Endodermal cell (in vitro differentiated cells): Measurements from ENCODE around the gene PRSS57. TPM values are rescaled to one million over a fixed set of nuclear protein-coding genes. Genes with fewer than 3 reads are reported as not detected.

Experiments
- DNase-seq: peaks from one replicate; pipeline ENCODE4 v3.0.0-alpha.2; 2017
- H3K27ac ChIP-seq: 2 replicates; pipeline ENCODE4 v1.5.1; 2013; ENCODE audit warnings: mild to moderate bottlenecking, low read depth, low read length, moderate library complexity
- H3K27me3 ChIP-seq: 2 replicates; pipeline ENCODE4 v1.6.1; 2013; ENCODE audit warnings: mild to moderate bottlenecking, low read length, moderate library complexity; ENCODE audit not compliant: insufficient read depth, control insufficient read depth, poor library complexity, severe bottlenecking
- H3K36me3 ChIP-seq: 2 replicates; pipeline ENCODE4 v1.7.0; 2013; ENCODE audit warnings: mild to moderate bottlenecking, low read length, moderate library complexity; ENCODE audit not compliant: control insufficient read depth, insufficient read depth
- H3K4me1 ChIP-seq: one replicate; pipeline ENCODE4 v1.7.0; 2013; ENCODE audit warnings: low read length; ENCODE audit not compliant: control insufficient read depth, insufficient read depth
- H3K4me3 ChIP-seq: 2 replicates; pipeline ENCODE4 v1.5.1; 2013; ENCODE audit warnings: mild to moderate bottlenecking, low read length, moderate library complexity
- H3K9ac ChIP-seq: 2 replicates; pipeline ENCODE4 v1.6.1; 2013; ENCODE audit warnings: mild to moderate bottlenecking, low read length, moderate library complexity; ENCODE audit not compliant: poor library complexity, severe bottlenecking; ENCODE audit errors: extremely low read depth
- H3K9me3 ChIP-seq: 2 replicates; pipeline ENCODE4 v1.6.1; 2013; ENCODE audit warnings: mild to moderate bottlenecking, low read length, moderate library complexity; ENCODE audit not compliant: control insufficient read depth
- H3K27ac Mint-ChIP-seq: 2 replicates; pipeline ENCODE4 v1.8.0; 2020; ENCODE audit warnings: mixed read lengths
- H3K27me3 Mint-ChIP-seq: 2 replicates; pipeline ENCODE4 v1.8.0; 2021; ENCODE audit warnings: mild to moderate bottlenecking, mixed read lengths; ENCODE audit not compliant: insufficient read depth
- H3K36me3 Mint-ChIP-seq: 2 replicates; pipeline ENCODE4 v1.8.0; 2020; ENCODE audit warnings: low read depth, mixed read lengths
- H3K4me1 Mint-ChIP-seq: 2 replicates; pipeline ENCODE4 v1.8.0; 2020; ENCODE audit warnings: mixed read lengths
- H3K4me3 Mint-ChIP-seq: 2 replicates; pipeline ENCODE4 v1.8.0; 2020; ENCODE audit warnings: mild to moderate bottlenecking, moderate library complexity, mixed read lengths
- H3K9me3 Mint-ChIP-seq: 2 replicates; pipeline ENCODE4 v1.8.0; 2020; ENCODE audit warnings: mild to moderate bottlenecking, mixed read lengths
- WGBS, 2 experiments: methylation state at CpG; one replicate each; pipeline versions ENCODE4 v1.1.5 to v1.1.7; 2013; ENCODE audit warnings: missing lambda C conversion rate in 2 of 2, mixed read lengths in 1 of 2; ENCODE audit not compliant: insufficient coverage in 1 of 2, insufficient read length in 1 of 2; 5-methylcytosine and 5-hydroxymethylcytosine counted together
- total RNA-seq, 2 donors: library from RNA; stranded (reverse); fragmentation: NEBNext Ultra II Directional in 1 of 2; extraction: Animal tissue kit (Norgen Biotek cat#: 25700) in 1 of 2; gene quantifications; 2 replicates in 1 of 2; 3 replicates in 1 of 2; pipeline ENCODE4 v1.2.1, GENCODE V29; 2021
- TF ChIP-seq, protein P1 (sequence below): fragments of 200-600 bp; sonication (generic); conservative IDR thresholded peaks from 2 replicates; pipeline ENCODE4 v1.5.0; 2021; ENCODE audit warnings: antibody characterized with exemption, mild to moderate bottlenecking

PRSS57 gene
- total RNA-seq, 2 donors from 2014 or later, result not detected

GRCh38 chr19:652467-653389, 42.5 kb downstream of the PRSS57 start:
- Mint-ChIP-seq H3K4me3 (no peak overlapping the region), H3K27ac (no peak overlapping the region), H3K27me3 (no peaks in the 10 kb centered on the region), H3K4me1 (no peaks in the 10 kb centered on the region), H3K36me3 (peaks cover 11% of the 10 kb centered on the region), H3K9me3 (no peaks in the 10 kb centered on the region)
- no peak overlapping the region for H3K27ac ChIP-seq
- H3K9ac ChIP-seq, result no peak overlapping the region
- H3K9me3 ChIP-seq, result no peaks in the 10 kb centered on the region
- TF ChIP-seq, protein P1, sequence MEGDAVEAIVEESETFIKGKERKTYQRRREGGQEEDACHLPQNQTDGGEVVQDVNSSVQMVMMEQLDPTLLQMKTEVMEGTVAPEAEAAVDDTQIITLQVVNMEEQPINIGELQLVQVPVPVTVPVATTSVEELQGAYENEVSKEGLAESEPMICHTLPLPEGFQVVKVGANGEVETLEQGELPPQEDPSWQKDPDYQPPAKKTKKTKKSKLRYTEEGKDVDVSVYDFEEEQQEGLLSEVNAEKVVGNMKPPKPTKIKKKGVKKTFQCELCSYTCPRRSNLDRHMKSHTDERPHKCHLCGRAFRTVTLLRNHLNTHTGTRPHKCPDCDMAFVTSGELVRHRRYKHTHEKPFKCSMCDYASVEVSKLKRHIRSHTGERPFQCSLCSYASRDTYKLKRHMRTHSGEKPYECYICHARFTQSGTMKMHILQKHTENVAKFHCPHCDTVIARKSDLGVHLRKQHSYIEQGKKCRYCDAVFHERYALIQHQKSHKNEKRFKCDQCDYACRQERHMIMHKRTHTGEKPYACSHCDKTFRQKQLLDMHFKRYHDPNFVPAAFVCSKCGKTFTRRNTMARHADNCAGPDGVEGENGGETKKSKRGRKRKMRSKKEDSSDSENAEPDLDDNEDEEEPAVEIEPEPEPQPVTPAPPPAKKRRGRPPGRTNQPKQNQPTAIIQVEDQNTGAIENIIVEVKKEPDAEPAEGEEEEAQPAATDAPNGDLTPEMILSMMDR, result no peak
- no peak overlapping the region for H3K4me3 ChIP-seq
- H3K36me3 ChIP-seq, result peaks cover 15% of the 10 kb centered on the region
- H3K4me1 ChIP-seq, result no peaks in the 10 kb centered on the region
- no peaks in the 10 kb centered on the region for H3K27me3 ChIP-seq
- DNase-seq, result no peak
- 94% methylated on average over 37 to 54 of the region's 54 CpGs for WGBS, 2 experiments

DNA sequence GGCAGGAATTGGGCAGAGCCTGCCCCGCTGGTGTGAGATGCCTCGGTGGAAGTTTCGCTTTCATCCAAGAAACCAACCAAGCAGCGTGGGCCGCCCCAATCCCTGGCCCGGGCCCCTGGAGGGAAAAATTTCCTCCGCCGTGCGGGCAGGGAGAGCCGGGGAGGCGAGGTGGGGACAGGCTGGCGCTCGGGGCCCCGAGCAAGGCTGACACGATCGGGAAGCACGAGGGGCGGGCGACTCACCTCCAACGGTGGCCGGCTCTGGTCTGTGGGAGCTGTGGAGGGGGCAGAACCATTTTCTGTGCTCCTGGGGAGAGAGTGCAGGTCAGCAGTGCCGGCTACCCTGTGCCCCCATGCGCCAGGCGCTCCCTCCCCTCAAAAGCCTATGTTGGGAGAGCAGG, 43.3 kb downstream of the PRSS57 start:
- WGBS, 2 experiments, result 92 to 95% methylated on average over 10 to 24 of the region's 24 CpGs
- Mint-ChIP-seq H3K36me3 (peaks cover 11% of the 10 kb centered on the region), H3K27ac (no peak overlapping the region), H3K9me3 (no peaks in the 10 kb centered on the region), H3K27me3 (no peaks in the 10 kb centered on the region), H3K4me3 (no peak overlapping the region), H3K4me1 (no peaks in the 10 kb centered on the region)
- Histone ChIP-seq H3K4me1 (no peaks in the 10 kb centered on the region), H3K36me3 (peaks cover 15% of the 10 kb centered on the region), H3K4me3 (no peak overlapping the region), H3K9me3 (no peaks in the 10 kb centered on the region), H3K9ac (no peak overlapping the region), H3K27ac (no peak overlapping the region), H3K27me3 (no peaks in the 10 kb centered on the region)
- TF ChIP-seq, protein P1, result no peak
- DNase-seq, result no peak

DNA sequence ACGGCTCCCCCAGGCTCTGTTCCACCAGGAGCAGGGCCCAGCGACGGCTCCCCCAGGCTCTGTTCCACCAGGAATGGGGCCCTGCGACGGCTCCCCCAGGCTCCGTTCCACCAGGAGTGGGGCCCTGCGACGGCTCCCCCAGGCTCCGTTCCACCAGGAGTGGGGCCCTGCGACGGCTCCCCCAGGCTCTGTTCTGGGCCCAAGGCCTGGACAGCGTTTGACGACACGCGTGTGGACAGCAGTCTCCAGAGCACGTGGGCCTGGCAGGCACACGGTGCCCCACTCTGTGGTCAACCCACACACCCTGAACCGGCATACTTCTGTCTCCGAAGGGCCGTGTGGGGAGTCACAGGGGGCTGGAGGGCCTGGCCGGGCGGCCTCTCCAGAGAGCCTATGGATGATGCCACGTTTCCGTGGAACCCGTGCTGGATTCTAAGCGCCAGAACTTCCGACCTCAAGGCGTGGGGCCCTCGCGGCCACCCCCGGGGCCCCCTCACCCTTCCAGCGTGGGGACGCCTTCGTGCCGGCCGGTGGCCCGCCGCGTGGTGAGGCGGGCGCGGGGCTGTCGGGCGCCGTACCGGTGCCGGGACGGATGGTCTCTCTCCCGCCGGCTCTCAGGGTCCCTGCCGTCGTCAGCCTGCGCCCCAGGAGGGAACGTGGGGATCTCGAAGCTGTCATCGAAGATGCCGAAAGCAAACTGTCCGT, 44.0 kb downstream of the PRSS57 start:
- no peak overlapping the region for H3K4me3 Mint-ChIP-seq
- Histone ChIP-seq H3K36me3 (peaks cover 15% of the 10 kb centered on the region), H3K4me1 (no peaks in the 10 kb centered on the region), H3K4me3 (no peak overlapping the region), H3K9ac (no peak overlapping the region), H3K27ac (no peak overlapping the region), H3K27me3 (no peaks in the 10 kb centered on the region), H3K9me3 (no peaks in the 10 kb centered on the region)
- no peaks in the 10 kb centered on the region for H3K27me3 Mint-ChIP-seq
- no peaks in the 10 kb centered on the region for H3K4me1 Mint-ChIP-seq
- H3K9me3 Mint-ChIP-seq, result no peaks in the 10 kb centered on the region
- TF ChIP-seq, protein P1, result no peak
- 96 to 99% methylated on average over 43 to 58 of the region's 58 CpGs for WGBS, 2 experiments
- no peak for DNase-seq
- peaks cover 12% of the 10 kb centered on the region for H3K36me3 Mint-ChIP-seq
- no peak overlapping the region for H3K27ac Mint-ChIP-seq
